Breast epithelium (tissue), 4 donors: ENCODE data around the gene FAM72D. TPM values are rescaled to one million over a fixed set of nuclear protein-coding genes. Genes with fewer than 3 reads are reported as not detected.
A peak's percentile ranks its signal among the peaks of the same experiment; 100 is the strongest.
"Not testable (repeated sequence)": the region's sequence is repeated elsewhere in the genome, so short reads cannot be mapped to it uniquely, and the experiment has no call there.

Experiments used
- DNase-seq, 2 donors: peaks; one replicate each; pipeline ENCODE4 v3.0.0-alpha.2; 2019; ENCODE audit warnings: low spot score in 2 of 2
- H3K27ac ChIP-seq, 2 donors: fragments of 200-600 bp; sonication (generic) in 1 of 2; one replicate each; pipeline ENCODE4 v1.5.1; 2016 to 2019; ENCODE audit warnings: mild to moderate bottlenecking in 1 of 2
- H3K27me3 ChIP-seq, 2 donors: fragments of 200-600 bp; sonication (generic) in 1 of 2; one replicate each; pipeline versions ENCODE4 v1.5.1 to v1.6.0; 2017 to 2019; ENCODE audit warnings: control low read depth in 1 of 2, mild to moderate bottlenecking in 1 of 2
- H3K36me3 ChIP-seq: fragments of 200-600 bp; one replicate; pipeline ENCODE4 v1.5.1; 2019
- H3K4me1 ChIP-seq, 2 donors: fragments of 200-600 bp; sonication (generic); one replicate each; pipeline ENCODE4 v1.5.1; 2016 to 2019; ENCODE audit warnings: control low read depth in 1 of 2
- H3K4me3 ChIP-seq, 3 donors: fragments of 200-600 bp; sonication (generic); 1 replicate in 2 of 3; 2 replicates in 1 of 3; pipeline ENCODE4 v1.5.1; 2016 to 2019; ENCODE audit warnings: mild to moderate bottlenecking in 3 of 3, moderate library complexity in 2 of 3
- H3K9me3 ChIP-seq, 2 donors: fragments of 200-600 bp; sonication (generic) in 1 of 2; one replicate each; pipeline ENCODE4 v1.5.1; 2016 to 2019; ENCODE audit warnings: control low read depth in 1 of 2
- intact Hi-C: fragments of 100-400 bp; cut with DNase I; formaldehyde crosslinking; loops from one replicate; pipeline ENCODE4 v1.15.1; 2023; ENCODE audit warnings: low total_unique reads
- total RNA-seq, 3 donors: library from RNA; depleted of rRNA; stranded (reverse); fragments of >200 nt; gene quantifications; one replicate each; pipeline ENCODE4 v1.1.0, GENCODE V29; 2016

Gene FAM72D
- total RNA-seq = under 1 TPM in 1 of 3 donors, not detected in 2; 0.32 TPM

DNA sequence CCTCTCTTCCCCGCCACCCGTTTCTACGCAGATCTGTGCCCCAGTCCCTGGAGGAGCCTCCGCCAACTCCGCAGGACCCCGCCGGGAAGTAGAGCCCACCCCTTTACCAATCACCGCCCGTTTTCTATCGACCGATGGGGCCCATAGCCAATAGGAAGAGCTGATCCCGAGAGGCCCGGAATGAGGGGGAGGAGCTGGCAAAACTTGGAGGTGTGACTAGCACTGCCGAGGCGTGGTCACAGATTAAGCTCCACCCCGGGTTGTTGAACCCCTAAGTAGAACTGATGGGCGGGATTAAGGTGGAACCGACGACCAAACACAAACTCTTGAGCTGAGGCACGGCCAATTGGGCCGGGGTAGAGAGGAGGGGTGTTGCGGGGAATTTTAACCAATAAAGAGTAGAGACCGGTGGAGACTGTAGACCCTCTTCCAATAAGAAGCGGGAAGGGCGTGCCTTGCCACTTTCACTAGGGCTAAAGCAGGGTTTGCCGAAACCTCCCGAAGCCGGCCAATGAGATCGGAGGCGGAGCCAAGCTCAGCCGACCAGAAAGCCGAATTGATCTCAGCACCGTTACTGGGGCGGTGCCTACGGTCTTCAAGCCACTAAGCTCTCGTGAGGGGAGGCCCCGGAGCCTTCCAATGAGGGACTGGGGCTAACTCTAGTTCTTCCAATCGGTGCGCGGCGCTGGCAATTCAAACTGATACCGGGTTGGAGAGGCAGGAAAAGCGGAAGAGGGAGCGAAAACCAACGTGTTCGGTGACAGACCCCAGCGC, at the start of gene FAM72D, which contains the start of gene SRGAP2B:
Gene FAM72D (plus strand): TSS at position 691 of the 774 bp plus-strand sequence. CDS start 874 bp downstream, outside the sequence.
Gene SRGAP2B (minus strand): TSS at position 45 of the 774 bp plus-strand sequence. CDS start 2,427 bp downstream, outside the sequence.
- Histone ChIP-seq H3K27ac (peak within 1 kb of the TSS in 1 of 2 donors; percentile 77), H3K4me3 (peak within 1 kb of the TSS; percentile 27 to 63 (median 49))
- H3K9me3 ChIP-seq, H3K36me3 ChIP-seq, H3K4me1 ChIP-seq, intact Hi-C loops, H3K27me3 ChIP-seq, DNase-seq: not testable (repeated sequence)

DNA sequence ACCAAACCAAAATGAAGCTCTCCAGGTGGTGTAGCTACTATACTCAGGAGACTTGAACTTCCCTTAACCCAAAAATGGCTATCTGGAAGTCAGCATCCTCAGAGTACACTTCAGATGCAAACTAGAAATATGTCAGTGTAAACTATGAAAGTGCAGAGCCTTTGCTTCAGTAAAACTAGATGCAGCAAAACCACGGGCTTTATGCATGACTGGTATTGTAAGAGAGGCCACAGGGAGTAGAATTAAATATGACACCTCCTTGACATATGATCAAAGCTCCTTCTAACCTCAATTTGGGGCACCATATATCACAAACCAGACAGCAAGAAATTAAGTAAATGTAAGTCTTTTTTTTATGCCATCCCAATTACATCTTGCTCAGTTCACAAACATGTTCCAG, 48.2 kb upstream of the FAM72D start:
- intact Hi-C loops, DNase-seq, H3K36me3 ChIP-seq: not testable (repeated sequence)

DNA sequence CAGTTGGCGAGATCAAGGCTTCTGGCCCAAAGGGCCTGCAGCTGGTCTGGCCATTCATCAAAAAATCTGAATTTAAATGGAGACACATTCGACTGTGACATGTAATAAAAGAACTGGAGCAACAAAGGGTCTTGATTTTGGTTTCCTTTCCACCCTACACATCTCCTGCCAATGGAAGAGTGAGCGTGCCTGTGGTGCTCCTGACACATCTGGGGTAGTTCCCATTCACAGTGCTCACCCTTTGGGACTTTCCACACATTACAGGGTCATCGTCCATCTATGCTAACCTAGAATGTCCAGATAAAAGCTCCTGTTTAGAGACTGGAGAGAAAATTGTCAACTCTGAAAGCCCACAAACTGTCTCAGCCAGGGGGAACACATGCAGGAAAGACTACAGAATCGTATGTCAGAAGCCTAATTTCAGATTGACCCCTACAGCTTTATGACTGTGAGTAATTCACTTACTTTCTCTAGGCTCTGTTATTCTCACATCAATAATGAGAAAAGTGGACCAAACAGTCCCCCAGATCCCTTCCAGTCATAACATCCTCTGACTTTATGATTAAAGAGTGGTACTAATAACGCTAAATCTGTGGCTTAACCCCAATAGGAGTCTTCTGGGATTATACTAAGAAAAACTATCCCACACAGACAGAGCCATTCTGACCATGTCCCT, 47.5 kb upstream of the FAM72D start:
- DNase-seq, H3K36me3 ChIP-seq, H3K9me3 ChIP-seq, H3K4me3 ChIP-seq, H3K4me1 ChIP-seq, H3K27ac ChIP-seq, H3K27me3 ChIP-seq, intact Hi-C loops: not testable (repeated sequence)

More for the DNA sequence above, 48.2 kb upstream of the FAM72D start:
- H3K27me3 ChIP-seq, H3K4me1 ChIP-seq, H3K27ac ChIP-seq, H3K9me3 ChIP-seq, H3K4me3 ChIP-seq: not testable (repeated sequence)

DNA sequence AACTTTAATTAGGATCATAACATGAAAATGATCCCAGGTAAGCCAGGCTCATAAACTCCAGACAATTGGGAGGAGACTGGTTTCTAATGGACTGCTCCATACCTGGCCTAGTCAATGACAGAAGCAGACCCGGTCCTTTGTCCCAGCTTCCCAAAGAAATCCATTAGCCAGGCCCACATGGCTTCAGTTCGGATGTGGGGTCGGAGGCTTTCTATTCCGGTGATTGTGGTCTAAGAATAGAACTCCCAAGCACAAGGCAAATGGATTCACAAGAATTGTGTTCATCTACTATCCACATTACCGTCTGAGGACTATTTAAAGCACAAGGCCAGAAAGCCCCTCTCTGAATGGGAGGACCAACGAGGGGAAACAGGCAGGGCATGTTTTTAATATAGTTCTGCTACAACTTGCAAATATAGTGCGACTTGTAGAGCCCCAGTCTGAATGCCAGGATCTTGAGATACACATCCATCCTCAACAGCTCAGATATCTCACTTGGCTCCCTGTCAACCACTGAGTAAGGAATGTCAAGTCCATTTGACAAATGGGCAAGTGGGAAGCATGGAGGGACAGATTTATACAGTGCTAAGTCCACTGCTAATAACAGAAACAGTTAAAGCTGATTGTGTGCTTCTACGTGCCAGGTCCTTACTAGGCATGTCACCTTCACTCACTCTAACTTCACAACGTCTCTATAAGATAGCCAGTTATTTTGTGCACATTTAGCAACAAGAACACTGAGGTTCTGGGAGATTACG, 43.6 kb upstream of the FAM72D start:
- H3K4me3 ChIP-seq, H3K9me3 ChIP-seq, intact Hi-C loops, H3K4me1 ChIP-seq, DNase-seq, H3K27ac ChIP-seq, H3K27me3 ChIP-seq, H3K36me3 ChIP-seq: not testable (repeated sequence)

DNA sequence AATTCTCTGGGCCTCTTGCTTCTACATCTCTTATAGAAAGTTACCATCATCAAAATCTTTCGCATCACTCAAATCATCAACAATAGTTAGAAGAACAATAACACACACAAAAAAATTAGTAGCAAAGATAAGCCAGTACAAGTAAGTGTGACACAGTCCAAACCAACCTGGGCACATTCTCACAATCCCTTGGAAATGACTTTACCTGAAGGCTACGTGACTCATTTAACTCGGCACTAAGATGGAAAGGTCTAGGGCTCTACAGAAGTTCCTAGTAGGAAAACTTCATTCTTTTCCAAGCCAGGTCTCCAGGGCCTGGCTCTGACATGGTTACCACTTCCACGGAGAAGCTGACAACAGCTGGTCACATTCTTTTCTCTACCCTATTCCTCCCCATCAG, 42.3 kb upstream of the FAM72D start:
- H3K4me1 ChIP-seq, H3K9me3 ChIP-seq, intact Hi-C loops, H3K27ac ChIP-seq, H3K36me3 ChIP-seq, DNase-seq, H3K4me3 ChIP-seq, H3K27me3 ChIP-seq: not testable (repeated sequence)

DNA sequence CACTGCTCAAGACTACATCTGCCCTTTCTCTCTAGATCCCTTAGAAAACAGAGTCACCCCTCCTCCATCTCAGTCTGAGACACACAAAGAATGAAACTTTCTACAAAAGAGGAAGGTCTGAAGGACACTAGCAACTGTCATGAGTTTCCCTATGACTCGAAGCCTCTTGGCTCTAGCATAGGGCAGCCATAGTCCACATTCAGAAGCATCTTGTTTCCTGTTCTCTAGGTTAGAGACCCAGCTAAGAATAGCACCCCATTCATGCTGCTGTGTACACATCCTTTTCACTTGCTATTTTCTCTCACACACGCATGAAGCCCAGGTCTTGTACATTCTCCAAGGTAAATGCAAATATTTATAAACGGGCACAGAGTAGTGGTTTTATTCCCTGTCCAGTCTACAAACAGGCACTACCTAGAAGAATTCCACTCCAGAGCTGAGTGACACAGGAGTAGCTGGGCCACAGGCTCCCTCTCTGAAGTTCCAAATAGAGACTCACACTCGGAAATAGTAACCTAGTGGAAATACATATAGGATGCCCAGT, 40.5 kb upstream of the FAM72D start:
- DNase-seq, H3K27me3 ChIP-seq, H3K36me3 ChIP-seq, H3K4me3 ChIP-seq, intact Hi-C loops, H3K4me1 ChIP-seq, H3K27ac ChIP-seq, H3K9me3 ChIP-seq: not testable (repeated sequence)

DNA sequence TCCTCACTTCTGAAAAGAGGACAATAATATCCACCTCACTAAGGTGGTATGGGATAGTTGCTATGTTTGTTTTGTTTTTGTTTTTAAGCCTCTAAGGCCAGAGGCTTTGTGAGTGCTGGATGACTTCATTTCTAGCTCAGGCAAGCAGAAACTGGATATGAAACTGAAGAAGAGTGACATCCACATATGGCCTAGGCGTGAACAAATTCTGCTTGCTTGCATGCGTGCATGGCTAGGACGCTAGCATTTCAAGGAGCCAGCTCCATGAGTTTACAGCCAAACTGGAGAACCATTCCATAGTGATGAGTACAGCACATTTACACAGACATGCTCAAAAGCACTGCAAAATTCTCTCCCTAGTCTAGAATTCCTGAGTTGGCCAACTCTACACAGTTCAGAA, 37.6 kb upstream of the FAM72D start:
- H3K27me3 ChIP-seq, H3K4me3 ChIP-seq, H3K27ac ChIP-seq, H3K4me1 ChIP-seq, H3K36me3 ChIP-seq, intact Hi-C loops, DNase-seq, H3K9me3 ChIP-seq: not testable (repeated sequence)

DNA sequence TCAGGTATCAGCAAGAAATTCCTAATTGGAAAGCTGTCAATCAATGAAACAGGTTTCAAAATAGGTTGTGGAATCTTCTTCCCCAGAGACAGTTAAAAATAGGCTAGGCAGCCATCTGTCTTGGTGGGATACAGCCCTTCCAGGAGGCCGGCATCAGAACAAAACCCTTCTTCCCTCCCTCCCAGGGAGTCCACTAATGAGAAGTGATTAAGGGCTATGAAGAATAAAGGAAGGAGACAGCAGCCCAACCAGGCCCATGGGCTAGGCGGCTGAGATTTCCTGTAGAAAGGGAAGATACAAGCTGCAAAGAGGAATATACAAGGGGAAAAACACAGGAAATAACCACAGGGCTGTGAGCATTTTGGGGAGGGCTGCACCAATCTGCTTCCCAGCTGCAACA, 32.5 kb upstream of the FAM72D start:
- H3K27me3 ChIP-seq, H3K9me3 ChIP-seq, H3K27ac ChIP-seq, H3K36me3 ChIP-seq, intact Hi-C loops, DNase-seq, H3K4me1 ChIP-seq, H3K4me3 ChIP-seq: not testable (repeated sequence)

DNA sequence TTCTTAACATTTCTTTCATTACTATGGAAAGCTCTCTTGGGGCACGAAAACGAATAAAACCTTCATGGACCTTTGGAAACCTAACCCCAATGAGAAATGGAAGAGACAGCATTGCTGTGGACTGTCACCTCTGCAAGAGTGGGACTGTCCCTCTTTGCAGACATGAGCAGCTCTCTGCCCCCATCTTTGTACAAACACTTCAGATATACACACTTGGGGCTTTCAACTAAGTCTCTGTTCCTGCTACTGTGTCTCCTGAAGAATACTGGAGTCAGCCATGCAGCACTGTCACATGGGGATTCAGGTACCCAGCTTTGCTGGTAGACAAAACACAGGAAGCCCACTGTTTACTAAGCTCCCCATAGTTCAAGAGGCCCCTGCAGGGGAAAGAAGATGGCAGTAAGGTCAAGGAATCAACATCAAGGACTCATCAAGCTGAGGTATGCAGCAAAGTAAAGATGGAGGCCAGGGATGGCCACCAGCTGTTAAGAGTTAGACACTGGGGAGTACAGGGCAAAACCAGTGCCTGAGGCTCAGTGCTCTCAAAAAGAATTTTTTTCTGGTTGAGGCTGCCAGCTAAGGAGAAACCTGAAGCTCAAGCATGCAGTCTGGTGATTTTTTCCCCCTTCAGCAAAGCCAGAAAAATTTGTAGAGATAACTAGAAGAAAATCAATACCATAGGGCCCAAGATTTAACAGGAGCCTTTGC, 31.7 kb upstream of the FAM72D start:
- H3K27ac ChIP-seq, H3K9me3 ChIP-seq, intact Hi-C loops, H3K4me3 ChIP-seq, H3K4me1 ChIP-seq, H3K27me3 ChIP-seq, DNase-seq, H3K36me3 ChIP-seq: not testable (repeated sequence)

DNA sequence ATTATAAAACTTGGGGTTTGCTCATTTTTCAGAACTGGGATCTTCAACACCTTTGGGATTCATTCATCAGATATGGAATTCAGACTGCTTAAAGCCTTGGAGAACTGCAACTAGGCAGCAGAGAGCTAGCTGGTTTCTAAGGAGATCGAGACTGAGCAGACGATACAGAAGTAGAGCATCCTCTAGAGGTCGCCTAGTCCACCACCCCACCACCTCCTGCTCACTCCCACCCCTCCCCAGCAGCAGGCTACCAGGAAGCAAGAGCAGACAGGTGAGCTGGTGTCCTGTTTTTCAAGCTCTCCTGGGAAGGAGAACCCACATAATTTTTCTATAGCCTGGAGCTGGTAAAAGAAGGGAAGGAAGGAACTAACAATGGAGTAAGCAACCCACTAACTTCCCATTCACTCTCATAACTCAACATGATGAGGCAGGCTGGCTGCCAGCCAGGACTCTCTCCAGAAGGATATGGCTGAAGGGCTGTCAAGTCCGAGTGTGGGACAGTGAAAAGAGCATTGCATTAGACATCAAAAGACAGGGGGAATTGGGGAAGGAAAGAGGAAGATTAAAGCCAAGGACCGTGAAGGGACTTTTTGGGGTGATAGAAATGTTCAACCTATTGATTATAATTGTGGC, 30.5 kb upstream of the FAM72D start:
- intact Hi-C loops, H3K4me1 ChIP-seq, H3K36me3 ChIP-seq, H3K9me3 ChIP-seq, DNase-seq, H3K27ac ChIP-seq, H3K27me3 ChIP-seq, H3K4me3 ChIP-seq: not testable (repeated sequence)

DNA sequence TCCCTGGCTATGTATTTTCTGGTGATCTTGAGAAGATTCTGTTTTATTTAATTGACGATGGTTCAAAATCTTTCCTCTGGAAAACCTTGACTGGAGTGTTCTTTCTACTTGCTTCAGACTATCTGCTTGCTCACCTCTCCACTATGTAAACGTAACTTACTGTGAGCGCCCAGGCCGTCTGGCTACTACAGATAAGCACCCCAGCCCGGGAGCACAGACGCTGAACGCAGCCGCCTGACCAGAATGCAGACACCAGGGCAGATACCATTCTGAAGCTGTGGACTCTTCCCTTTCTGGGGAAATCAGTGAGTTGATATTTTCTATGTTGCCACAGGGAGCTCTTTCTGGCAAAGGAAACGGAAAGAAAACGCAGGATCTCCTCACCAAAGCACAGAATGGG, 29.3 kb upstream of the FAM72D start:
- H3K27ac ChIP-seq, H3K4me3 ChIP-seq, intact Hi-C loops, H3K27me3 ChIP-seq, H3K4me1 ChIP-seq, H3K9me3 ChIP-seq, DNase-seq, H3K36me3 ChIP-seq: not testable (repeated sequence)

DNA sequence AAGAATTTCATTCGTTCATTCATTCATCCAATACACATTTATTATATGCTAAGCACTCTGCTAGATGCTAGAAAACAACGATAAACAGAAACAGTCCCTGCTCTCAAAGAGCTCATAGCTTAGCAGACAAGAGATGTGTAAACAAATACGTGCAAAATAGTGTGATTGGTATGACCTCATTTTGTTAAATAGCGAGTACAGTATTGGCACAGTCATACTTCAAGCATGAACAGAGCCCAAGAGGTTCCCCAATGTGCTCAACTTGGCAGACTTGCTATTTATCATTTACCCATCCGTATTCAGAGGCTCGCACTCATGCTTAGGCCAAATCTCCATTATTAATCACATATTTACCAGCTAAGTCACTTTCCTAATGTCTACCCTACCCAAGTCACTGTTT, 24.2 kb upstream of the FAM72D start:
- H3K27ac ChIP-seq, H3K4me3 ChIP-seq, intact Hi-C loops, H3K4me1 ChIP-seq, H3K36me3 ChIP-seq, H3K9me3 ChIP-seq, H3K27me3 ChIP-seq, DNase-seq: not testable (repeated sequence)
